GM19438 (cell line): Measurements from ENCODE around the gene TTC6.

Experiments used
- ATAC-seq: cut with Tn5 transposase; IDR thresholded peaks from one replicate; pipeline ENCODE4 v1.9.1; 2021; ENCODE audit warnings: low read depth; ENCODE audit not compliant: unreplicated experiment

The TTC6 gene

GRCh38 chr14:37595809-37596621 is 586 bp downstream of the TTC6 start:
- ATAC-seq, result no peak

- ATAC-seq, result no peak
Measured at GRCh38 chr14:37596790-37597472, 1.5 kb downstream of the TTC6 start.

DNA sequence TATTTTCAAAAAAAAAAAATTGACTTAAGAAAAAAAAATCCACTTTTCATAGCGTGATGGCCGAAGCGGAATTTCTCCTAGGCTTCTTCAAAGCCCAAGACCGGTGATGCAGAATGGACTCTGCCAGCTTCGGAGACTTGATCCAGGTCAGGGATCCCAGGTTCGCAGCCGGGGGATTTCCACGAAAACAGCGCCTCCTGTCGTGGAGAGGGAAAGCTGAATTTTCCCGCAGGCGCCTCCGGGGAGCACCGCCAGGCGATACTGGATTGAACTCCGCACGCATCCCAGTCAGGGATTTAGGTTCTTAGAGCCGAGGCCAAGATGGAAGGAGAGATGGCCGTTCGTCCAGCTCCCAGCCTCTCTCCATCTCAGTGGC is 2.1 kb downstream of the TTC6 start:
- ATAC-seq, result no peak

DNA sequence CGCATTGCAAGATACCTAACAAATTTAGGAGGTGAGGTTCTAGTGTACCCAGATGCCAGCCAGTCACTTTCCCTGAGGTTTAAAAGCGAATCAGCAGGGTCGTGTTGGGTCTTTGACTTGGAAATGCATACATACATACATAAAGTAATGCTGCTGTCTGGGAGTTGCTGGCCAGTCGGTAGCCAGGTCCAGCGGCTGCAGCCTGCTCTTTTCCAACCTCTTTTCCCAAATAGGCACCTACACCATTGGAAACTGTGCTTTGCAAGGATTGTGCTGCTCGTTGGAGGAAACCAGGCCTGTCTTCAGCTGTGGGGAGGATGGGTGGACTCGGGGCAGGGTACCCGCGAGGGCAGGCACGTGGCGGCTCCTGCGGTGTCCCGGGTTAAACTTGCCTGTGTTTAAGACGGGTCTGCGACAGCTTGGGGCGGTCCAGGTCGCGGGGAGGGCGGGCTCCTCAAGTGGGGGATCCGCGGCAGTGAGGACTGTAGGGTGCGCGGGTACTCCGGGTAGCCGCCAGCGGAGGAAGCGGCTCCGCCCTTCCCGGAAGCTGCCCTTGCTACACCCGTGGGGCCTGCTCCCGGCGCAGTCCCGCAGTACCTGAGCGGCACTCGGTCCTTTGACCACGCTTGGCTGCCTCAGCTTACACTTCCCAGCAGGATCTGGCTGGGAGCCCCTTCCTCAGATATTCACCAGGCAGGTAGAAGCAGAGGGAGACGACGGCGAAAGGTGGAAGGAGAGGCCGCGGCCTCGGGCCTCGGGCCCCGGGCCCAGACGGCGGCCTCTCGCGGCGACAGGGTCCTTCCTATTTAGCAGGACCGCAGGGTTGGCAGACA is 2.7 kb downstream of the TTC6 start:
- ATAC-seq, result no peak

GRCh38 chr14:37598747-37599506 is 3.5 kb downstream of the TTC6 start:
- no peak for ATAC-seq

DNA sequence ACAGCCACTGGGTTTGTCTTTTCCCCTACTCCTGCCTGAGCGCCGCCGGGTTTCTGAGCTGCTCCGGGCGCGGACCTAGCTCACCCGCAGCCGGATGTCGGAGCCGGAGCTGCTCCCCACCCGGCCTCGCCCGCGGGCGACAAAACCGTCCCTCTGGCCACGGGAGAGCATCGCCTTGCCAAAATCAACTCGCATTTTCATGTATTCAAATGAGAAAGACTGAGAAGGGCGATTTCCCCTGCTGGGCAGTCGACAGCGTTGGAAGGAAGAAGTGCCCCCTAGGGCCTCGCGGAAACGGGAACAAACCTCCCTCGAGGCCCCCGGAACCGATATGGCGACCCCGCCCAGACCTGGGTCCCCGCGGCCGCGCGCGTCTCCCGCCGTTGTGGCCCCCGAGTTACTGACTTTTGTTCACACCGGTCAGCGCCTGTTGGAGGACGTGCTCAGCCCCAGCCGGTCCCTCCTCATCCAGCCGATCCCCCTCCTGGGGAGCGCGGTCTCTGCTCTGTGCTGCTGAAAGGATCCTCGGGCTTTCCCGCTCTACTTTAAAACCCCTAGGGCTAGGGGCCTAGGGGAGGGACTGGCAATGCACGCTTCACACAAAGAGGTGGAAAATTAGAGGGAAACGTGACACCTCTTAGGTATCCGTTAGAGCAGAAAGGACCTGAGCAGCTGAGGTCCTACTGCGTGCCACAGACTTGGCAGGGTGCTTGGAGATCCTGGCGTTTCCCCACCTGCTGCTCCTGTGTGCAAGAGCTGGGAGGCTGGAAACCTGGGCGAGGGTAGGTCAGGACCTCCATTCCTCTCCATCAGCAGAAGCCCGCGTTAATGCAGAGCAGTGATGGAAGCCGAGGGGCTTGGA is 4.3 kb downstream of the TTC6 start:
- ATAC-seq, result no peak

GRCh38 chr14:37600880-37601741 is 5.7 kb downstream of the TTC6 start:
- ATAC-seq, result no peak

GRCh38 chr14:37601865-37602264 is 6.4 kb downstream of the TTC6 start:
- no peak for ATAC-seq

DNA sequence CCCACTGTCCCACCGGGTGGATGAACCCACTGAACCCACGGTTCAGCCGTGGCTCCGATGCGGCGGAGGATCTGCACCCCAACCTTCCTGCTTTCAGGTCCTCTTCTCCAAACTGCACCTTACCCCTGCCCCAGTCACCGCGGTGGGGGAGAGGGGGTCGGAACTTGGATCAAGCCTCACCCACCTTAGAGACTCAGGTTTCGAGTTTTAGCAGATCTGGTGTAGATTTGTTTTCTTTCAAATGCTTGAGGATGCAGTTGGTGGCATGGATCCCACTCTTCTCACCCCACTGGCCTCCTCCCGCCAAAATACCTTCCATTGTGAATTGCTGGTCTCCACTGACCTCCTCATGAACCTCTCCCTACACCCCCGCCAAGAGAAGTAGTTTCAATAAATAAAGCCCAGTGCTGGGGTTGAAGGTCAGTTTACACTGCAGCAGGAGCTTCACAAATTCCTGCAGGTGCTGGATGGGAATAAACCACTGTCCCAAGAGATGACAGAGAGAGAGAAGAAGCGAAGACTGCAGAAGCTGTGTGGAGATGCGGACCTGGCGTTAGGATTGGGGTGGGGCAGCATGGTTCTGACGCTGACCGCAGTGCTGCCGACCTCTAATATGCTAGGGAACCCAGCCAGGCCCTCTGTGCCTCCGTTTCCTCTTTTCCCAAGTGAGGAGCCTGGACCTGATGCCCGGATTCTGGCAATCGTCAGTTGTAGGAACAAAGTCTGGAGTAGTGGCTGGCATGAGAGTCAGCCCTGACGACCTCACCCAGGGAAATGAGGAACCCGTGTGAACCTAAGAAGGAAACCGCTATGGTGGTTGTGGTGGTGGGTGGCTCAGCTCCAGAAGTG is 7.4 kb downstream of the TTC6 start:
- ATAC-seq, result no peak

- no peak for ATAC-seq
Measured at GRCh38 chr14:37603688-37604251, 8.3 kb downstream of the TTC6 start.

DNA sequence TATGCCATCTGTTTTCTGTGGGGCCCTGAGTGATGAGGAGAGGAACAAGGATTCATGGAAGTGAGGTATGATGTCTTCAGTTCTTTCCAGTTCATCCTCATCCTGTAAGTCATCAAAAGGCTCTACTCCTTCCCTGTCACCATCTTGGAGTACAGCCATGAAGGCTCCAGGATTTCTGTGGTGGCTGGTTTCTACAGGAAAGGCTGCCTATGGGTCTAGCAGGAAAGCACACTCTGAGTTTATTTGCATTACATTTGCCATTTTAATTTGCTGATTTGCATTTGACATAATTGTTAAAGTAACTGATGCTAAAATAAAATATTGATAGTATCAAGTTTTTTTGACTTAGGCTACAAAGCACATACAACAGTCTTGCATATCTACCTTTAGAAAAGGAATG is 11.2 kb downstream of the TTC6 start:
- no peak for ATAC-seq

GRCh38 chr14:37608649-37609048 is 13.2 kb downstream of the TTC6 start:
- ATAC-seq, result no peak

- no peak for ATAC-seq
Measured at GRCh38 chr14:37610945-37611523, 15.6 kb downstream of the TTC6 start.

- no peak for ATAC-seq
Measured at GRCh38 chr14:37615582-37616289, 20.3 kb downstream of the TTC6 start.

- ATAC-seq, result no peak
Measured at GRCh38 chr14:37616853-37617252, 21.4 kb downstream of the TTC6 start.

DNA sequence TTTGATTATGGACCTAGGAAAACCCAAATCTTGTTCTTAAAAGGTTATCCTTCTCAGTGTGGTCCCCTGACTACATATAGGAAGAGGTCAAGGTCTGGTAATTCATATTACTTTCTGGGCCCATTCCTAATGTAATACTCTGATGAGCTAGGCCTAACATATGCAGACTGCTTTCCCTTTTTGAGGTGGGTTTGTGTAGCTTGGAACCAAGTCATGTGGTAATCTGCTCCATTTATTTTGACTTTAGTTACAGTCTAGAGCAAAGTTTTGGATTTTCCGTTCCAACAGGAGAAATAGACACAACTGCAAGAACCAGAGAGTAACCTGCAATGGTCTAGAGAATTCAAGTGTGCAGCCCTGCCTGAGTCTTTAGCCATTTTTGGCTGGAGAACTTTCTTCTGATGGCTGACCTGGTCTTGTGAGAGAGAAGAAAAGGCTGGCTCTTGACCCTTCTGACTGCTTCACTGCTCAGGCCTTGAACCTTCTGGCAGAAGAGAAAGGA is 22.5 kb downstream of the TTC6 start:
- ATAC-seq, result no peak
